ENCODE results near the gene POTEJ. TPM values are rescaled to one million over a fixed set of nuclear protein-coding genes. Genes with fewer than 3 reads are reported as not detected.
"Not testable (repeated sequence)": the region's sequence is repeated elsewhere in the genome, so short reads cannot be mapped to it uniquely, and the experiment has no call there.

Gene POTEJ
- total RNA-seq (2014; rRNA removed; shearing (Covaris generic); ENCODE audit: low replicate concordance): not detected in 2 replicates

DNA sequence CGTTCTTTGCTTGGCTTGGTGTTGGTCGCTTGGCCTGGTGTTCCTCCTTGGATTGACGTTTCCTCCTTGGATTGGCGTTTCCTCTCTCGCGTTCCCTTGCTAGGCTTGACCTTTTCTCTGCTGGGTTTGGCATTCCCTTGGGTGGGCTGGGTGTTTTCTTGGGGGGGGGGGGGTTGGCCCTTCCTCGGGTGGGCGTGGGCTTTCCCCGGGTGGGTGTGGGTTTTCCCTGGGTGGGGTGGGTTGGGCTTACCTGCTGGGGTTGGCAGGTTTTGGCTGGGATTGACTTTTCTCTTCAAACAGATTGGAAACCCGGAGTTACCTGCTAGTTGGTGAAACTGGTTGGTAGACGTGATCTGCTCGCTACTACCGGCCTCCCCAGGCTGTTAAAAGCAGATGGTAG lies at the start of gene POTEJ:
Gene POTEJ, plus strand, starts transcription at position 301 of the 400 bp plus-strand sequence. Its CDS starts 93 bp downstream, at position 394.
- H3K4me3 ChIP-seq, H3K9me3 ChIP-seq, DNase-seq, H3K36me3 ChIP-seq, H3K27me3 ChIP-seq: not testable (repeated sequence)

DNA sequence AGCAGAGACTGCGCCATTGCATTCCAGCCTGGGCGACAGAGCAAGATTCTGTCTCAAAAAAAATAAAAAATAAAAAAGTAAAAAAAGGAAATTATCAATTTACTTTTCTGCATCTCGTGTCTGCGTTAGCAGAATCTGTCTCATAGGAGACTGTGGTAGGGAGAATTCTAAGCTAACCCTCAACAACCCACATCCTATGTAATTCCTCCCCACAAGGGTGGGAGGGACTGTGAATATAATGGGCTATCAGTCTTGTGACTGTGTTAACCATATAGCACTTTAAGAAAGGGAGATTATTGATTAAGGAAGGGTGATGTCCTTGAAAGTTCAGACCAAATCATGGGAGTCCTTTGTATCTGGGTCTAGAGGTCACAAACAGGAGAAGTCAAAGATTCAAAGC lies 45.1 kb upstream of the POTEJ start:
- not testable (repeated sequence) for H3K9me3 ChIP-seq, DNase-seq, H3K27me3 ChIP-seq, H3K36me3 ChIP-seq, H3K4me3 ChIP-seq

- H3K27me3 ChIP-seq, H3K4me3 ChIP-seq, H3K9me3 ChIP-seq, H3K36me3 ChIP-seq, DNase-seq: not testable (repeated sequence)
These were observed 39.3 kb upstream of the POTEJ start for GRCh38 chr2:130571929-130572328.

DNA sequence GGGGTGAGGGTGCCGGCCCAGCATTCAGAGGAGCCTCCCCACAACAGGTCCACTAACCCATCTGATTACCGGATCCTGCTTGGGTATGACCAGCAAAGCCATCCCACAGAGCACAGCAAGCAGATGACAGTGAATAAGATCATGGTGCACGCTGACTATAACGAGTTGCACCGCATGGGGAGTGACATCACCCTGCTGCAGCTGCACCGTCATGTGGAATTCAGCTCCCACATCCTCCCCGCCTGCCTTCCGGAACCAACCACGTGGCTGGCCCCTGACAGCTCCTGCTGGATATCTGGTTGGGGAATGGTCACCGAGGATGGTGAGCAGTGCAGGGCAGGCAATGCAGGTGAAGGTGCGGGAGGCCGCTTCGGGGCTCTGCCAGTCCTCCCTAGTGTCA lies 37.0 kb upstream of the POTEJ start:
- not testable (repeated sequence) for H3K36me3 ChIP-seq, H3K4me3 ChIP-seq, H3K27me3 ChIP-seq, DNase-seq, H3K9me3 ChIP-seq

- not testable (repeated sequence) for H3K36me3 ChIP-seq
These were observed 34.9 kb upstream of the POTEJ start for GRCh38 chr2:130576209-130576784.

GRCh38 chr2:130577559-130577958 lies 33.7 kb upstream of the POTEJ start:
- H3K36me3 ChIP-seq, H3K9me3 ChIP-seq, DNase-seq, H3K4me3 ChIP-seq, H3K27me3 ChIP-seq: not testable (repeated sequence)

More at GRCh38 chr2:130576209-130576784, 34.9 kb upstream of the POTEJ start:
- H3K9me3 ChIP-seq, DNase-seq, H3K27me3 ChIP-seq, H3K4me3 ChIP-seq: not testable (repeated sequence)

DNA sequence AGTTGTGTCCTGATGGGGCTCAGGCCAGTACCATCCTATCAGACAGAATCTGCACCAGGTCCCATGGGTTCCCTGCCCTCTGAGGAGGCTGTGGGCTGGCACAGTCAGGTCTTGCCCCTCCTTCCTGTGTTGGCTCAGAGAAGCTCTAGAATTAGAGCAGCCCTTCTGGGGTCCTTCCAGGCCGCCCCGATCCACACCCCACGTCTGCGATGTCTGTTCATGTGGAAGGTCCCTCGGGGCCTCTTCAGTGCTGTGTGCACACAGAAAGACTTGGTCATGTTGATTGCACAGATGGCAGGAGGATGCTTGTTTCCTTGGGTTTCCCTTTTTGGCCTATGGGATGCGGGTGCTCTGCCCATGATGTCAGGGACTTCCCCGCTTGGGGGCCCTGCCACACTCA lies 32.1 kb upstream of the POTEJ start:
- DNase-seq, H3K9me3 ChIP-seq, H3K4me3 ChIP-seq, H3K27me3 ChIP-seq, H3K36me3 ChIP-seq: not testable (repeated sequence)

GRCh38 chr2:130581491-130581890 lies 29.7 kb upstream of the POTEJ start:
- not testable (repeated sequence) for H3K9me3 ChIP-seq, H3K4me3 ChIP-seq, H3K27me3 ChIP-seq, DNase-seq, H3K36me3 ChIP-seq

GRCh38 chr2:130582970-130583369 lies 28.3 kb upstream of the POTEJ start:
- DNase-seq, H3K36me3 ChIP-seq, H3K9me3 ChIP-seq, H3K27me3 ChIP-seq, H3K4me3 ChIP-seq: not testable (repeated sequence)

- H3K27me3 ChIP-seq, H3K4me3 ChIP-seq, DNase-seq, H3K36me3 ChIP-seq, H3K9me3 ChIP-seq: not testable (repeated sequence)
These were observed 27.7 kb upstream of the POTEJ start for GRCh38 chr2:130583582-130583981.

GRCh38 chr2:130584726-130585125 lies 26.5 kb upstream of the POTEJ start:
- H3K27me3 ChIP-seq, DNase-seq, H3K9me3 ChIP-seq, H3K4me3 ChIP-seq, H3K36me3 ChIP-seq: not testable (repeated sequence)

DNA sequence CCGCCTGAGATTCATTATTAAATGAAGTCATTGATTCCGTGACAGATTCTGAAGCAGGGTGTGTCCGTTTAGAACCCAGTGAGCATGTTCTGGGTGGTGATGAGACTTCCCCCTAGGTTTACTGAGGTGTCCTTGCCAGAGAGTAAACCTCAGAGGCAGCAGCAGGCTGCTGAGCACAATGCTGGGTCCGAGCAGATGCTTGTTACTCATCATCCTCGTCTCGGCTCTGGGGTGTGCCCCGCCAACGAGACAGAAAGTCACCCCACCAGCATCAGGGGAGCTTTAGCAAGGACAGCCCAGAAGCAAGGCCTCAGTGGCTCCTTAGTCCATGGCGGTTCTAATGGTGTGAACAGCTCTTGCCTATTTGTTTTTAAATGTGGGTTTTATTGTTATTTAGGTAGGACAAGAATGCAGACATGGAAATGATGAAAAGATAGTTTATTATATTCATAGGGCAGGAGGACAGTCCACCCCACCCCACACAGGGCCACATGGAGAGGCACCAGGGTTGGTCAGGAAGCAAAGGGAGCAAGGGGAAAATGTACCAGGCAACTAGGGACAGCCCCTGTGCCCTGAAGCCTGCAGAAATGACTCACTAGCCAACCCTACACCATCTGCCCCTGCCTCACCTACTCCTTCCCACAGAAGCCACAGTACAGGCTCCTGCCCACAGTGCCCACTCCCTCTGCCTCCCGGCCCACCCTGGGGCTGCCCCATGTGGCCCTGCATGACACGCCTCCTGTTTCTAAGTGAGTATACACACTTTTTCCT lies 22.4 kb upstream of the POTEJ start:
- H3K4me3 ChIP-seq, H3K27me3 ChIP-seq, H3K9me3 ChIP-seq, DNase-seq, H3K36me3 ChIP-seq: not testable (repeated sequence)

DNA sequence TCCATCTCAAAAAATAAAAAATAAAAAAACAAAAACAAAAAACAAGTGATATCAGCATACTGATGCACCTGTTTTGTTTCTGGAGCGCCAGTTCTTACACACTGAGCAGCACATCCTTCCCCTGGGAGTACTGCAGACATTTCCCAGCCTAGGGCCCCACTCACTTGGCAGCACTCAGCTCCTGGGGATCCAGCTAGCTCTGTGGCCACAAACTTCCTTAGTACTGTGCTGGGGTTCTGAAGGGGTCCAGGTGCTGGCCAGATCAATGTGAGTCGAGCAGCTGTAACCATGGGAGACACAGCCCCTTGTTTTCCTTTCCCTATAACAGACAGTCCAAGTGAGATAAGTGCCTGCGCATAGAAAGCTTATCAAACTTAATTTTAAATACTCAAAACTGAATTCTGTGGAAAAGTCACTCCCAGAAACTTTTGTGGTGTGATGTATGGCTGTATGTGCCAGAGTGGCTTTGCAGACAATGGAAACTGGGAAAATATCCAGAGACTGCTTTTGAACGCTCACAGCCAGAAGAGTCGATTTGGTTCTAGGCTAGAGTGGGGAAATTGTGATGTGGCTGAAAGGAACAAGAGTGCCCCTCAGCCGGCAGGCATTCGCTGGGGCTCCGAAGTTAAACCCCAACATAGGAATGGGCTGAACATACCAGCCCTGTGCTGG lies 20.9 kb upstream of the POTEJ start:
- not testable (repeated sequence) for H3K27me3 ChIP-seq, H3K36me3 ChIP-seq, H3K9me3 ChIP-seq, DNase-seq, H3K4me3 ChIP-seq

DNA sequence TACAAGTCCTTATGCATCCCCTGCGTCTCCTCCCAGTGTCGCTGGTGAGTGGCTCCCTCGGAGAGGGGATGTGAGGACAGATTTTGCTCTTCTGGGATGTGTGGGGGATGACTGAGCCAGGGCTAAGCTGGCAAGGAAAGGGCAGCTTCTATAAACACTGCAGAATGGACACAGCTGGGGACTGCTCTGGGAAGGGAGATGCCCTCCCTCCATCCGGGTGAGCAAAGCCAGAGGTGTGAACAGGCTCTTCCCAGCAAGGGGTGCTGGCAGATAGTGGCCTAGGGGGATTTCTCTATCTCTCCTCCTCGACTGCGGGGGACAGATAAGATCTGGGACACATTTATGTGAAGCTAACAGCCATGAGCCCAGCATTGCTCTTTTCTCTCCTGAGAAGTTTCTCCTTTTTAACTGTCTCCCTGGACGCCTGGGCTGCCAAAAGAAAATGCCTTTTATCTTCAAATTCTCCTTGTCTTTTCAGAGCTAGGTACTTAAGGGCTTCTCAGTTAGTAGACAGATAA lies 20.3 kb upstream of the POTEJ start:
- not testable (repeated sequence) for H3K4me3 ChIP-seq, H3K27me3 ChIP-seq, DNase-seq, H3K9me3 ChIP-seq, H3K36me3 ChIP-seq

GRCh38 chr2:130592791-130593414 lies 18.3 kb upstream of the POTEJ start:
- not testable (repeated sequence) for H3K36me3 ChIP-seq, H3K9me3 ChIP-seq, DNase-seq, H3K4me3 ChIP-seq, H3K27me3 ChIP-seq

GRCh38 chr2:130594011-130594410 lies 17.2 kb upstream of the POTEJ start:
- H3K27me3 ChIP-seq, H3K9me3 ChIP-seq, H3K4me3 ChIP-seq, DNase-seq, H3K36me3 ChIP-seq: not testable (repeated sequence)

GRCh38 chr2:130596757-130597156 lies 14.5 kb upstream of the POTEJ start:
- DNase-seq, H3K36me3 ChIP-seq, H3K9me3 ChIP-seq, H3K27me3 ChIP-seq, H3K4me3 ChIP-seq: not testable (repeated sequence)
